Measurements from ENCODE around the gene AOPEP.

AOPEP gene

DNA sequence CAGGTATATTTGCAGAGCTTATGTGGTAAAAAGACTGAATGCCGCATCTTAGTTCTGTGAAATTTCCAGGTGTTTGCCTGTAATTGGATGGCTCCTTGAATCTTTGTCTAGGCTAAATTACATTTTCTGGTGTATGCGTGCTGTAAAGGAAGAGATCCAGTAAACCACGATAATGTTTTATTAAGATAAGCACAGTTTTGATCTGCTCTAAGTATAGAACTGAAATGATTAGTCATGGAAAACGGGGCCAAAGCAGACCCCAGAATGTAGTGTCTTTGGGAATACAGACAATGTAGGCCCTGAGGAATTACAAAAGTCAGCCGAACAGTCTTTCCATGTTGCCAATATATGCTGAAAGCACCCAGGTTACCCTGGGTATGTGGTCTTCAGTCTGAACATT lies 333.7 kb downstream of the AOPEP start:
- no peaks in the 10 kb centered on the region for H3K36me3 ChIP-seq (ENCODE audit: insufficient read depth, low read length)
- peak overlapping the region; percentile 2 for H3K4me3 ChIP-seq (ENCODE audit: low read length, poor library complexity, severe bottlenecking)
- H3K4me2 ChIP-seq (ENCODE audit: low read depth, low read length, poor library complexity, severe bottlenecking): peak overlapping the region; percentile 81
- peak overlapping the region; percentile 84 for H3K9ac ChIP-seq (ENCODE audit: low read depth, low read length, poor library complexity, severe bottlenecking)
- H2AFZ ChIP-seq (ENCODE audit: low read length): no peak overlapping the region
- H3F3A ChIP-seq (ENCODE audit: low read depth): peaks cover 14% of the 10 kb centered on the region; the same call in 1 of the 2 replicates
- H3K79me2 ChIP-seq (ENCODE audit: insufficient read depth, low read length): no peaks in the 10 kb centered on the region
- TF ChIP-seq, protein P1, sequence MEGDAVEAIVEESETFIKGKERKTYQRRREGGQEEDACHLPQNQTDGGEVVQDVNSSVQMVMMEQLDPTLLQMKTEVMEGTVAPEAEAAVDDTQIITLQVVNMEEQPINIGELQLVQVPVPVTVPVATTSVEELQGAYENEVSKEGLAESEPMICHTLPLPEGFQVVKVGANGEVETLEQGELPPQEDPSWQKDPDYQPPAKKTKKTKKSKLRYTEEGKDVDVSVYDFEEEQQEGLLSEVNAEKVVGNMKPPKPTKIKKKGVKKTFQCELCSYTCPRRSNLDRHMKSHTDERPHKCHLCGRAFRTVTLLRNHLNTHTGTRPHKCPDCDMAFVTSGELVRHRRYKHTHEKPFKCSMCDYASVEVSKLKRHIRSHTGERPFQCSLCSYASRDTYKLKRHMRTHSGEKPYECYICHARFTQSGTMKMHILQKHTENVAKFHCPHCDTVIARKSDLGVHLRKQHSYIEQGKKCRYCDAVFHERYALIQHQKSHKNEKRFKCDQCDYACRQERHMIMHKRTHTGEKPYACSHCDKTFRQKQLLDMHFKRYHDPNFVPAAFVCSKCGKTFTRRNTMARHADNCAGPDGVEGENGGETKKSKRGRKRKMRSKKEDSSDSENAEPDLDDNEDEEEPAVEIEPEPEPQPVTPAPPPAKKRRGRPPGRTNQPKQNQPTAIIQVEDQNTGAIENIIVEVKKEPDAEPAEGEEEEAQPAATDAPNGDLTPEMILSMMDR (conservative IDR thresholded peaks at IDR 0.05; ENCODE audit: low read length): no peak
- TF ChIP-seq EZH2phosphoT487 (IDR thresholded peaks at IDR 0.05; ENCODE audit: borderline replicate concordance): no peak
- H3K4me1 ChIP-seq (ENCODE audit: insufficient read depth, low read length, poor library complexity, severe bottlenecking): peaks cover 99% of the 10 kb centered on the region
- H4K20me1 ChIP-seq (ENCODE audit: insufficient read depth, low read length, poor library complexity, severe bottlenecking): no peaks in the 10 kb centered on the region
- H3K27me3 ChIP-seq (ENCODE audit: insufficient read depth, low read length, poor library complexity, severe bottlenecking): no peaks in the 10 kb centered on the region
- no peaks in the 10 kb centered on the region for H3K9me2 ChIP-seq (replicated peaks; ENCODE audit: low read depth, low read length)
- H3K9me3 ChIP-seq (ENCODE audit: insufficient read depth, low read depth, low read length): no peaks in the 10 kb centered on the region

- Histone ChIP-seq H3K27me3 (ENCODE audit: insufficient read depth, low read length, poor library complexity, severe bottlenecking) (no peaks in the 10 kb centered on the region), H3K79me2 (ENCODE audit: insufficient read depth, low read length) (no peaks in the 10 kb centered on the region), H3K9ac (ENCODE audit: low read depth, low read length, poor library complexity, severe bottlenecking) (peak overlapping the region; percentile 84), H4K20me1 (ENCODE audit: insufficient read depth, low read length, poor library complexity, severe bottlenecking) (no peaks in the 10 kb centered on the region), H3K9me3 (ENCODE audit: insufficient read depth, low read depth, low read length) (no peaks in the 10 kb centered on the region), H3K36me3 (ENCODE audit: insufficient read depth, low read length) (no peaks in the 10 kb centered on the region), H3K9me2 (replicated peaks; ENCODE audit: low read depth, low read length) (no peaks in the 10 kb centered on the region), H3K4me3 (ENCODE audit: low read length, poor library complexity, severe bottlenecking) (no peak overlapping the region), H2AFZ (ENCODE audit: low read length) (no peak overlapping the region), H3K4me1 (ENCODE audit: insufficient read depth, low read length, poor library complexity, severe bottlenecking) (peaks cover 99% of the 10 kb centered on the region), H3K4me2 (ENCODE audit: low read depth, low read length, poor library complexity, severe bottlenecking) (peak overlapping the region; percentile 81), H3F3A (ENCODE audit: low read depth) (peaks cover 14% of the 10 kb centered on the region; the same call in 1 of the 2 replicates)
- TF ChIP-seq, protein P1 (conservative IDR thresholded peaks at IDR 0.05; ENCODE audit: low read length): no peak
- TF ChIP-seq EZH2phosphoT487 (IDR thresholded peaks at IDR 0.05; ENCODE audit: borderline replicate concordance): no peak
Measured at GRCh38 chr9:95060916-95061315, 334.4 kb downstream of the AOPEP start.

GRCh38 chr9:95061916-95062595 lies 335.6 kb downstream of the AOPEP start:
- H3K79me2 ChIP-seq (ENCODE audit: insufficient read depth, low read length): no peaks in the 10 kb centered on the region
- no peaks in the 10 kb centered on the region for H3K9me2 ChIP-seq (replicated peaks; ENCODE audit: low read depth, low read length)
- H3K9me3 ChIP-seq (ENCODE audit: insufficient read depth, low read depth, low read length): no peaks in the 10 kb centered on the region
- peak overlapping the region; percentile 84 for H3K9ac ChIP-seq (ENCODE audit: low read depth, low read length, poor library complexity, severe bottlenecking)
- peak overlapping the region; percentile 81 for H3K4me2 ChIP-seq (ENCODE audit: low read depth, low read length, poor library complexity, severe bottlenecking)
- H3K4me1 ChIP-seq (ENCODE audit: insufficient read depth, low read length, poor library complexity, severe bottlenecking): peaks cover 99% of the 10 kb centered on the region
- H2AFZ ChIP-seq (ENCODE audit: low read length): no peak overlapping the region
- TF ChIP-seq EZH2phosphoT487 (IDR thresholded peaks at IDR 0.05; ENCODE audit: borderline replicate concordance): no peak
- TF ChIP-seq, protein P1 (conservative IDR thresholded peaks at IDR 0.05; ENCODE audit: low read length): 0 out of 2 replicates have a peak, but pooled peaks have one; percentile 10
- no peaks in the 10 kb centered on the region for H3K36me3 ChIP-seq (ENCODE audit: insufficient read depth, low read length)
- H3K27me3 ChIP-seq (ENCODE audit: insufficient read depth, low read length, poor library complexity, severe bottlenecking): no peaks in the 10 kb centered on the region
- H4K20me1 ChIP-seq (ENCODE audit: insufficient read depth, low read length, poor library complexity, severe bottlenecking): no peaks in the 10 kb centered on the region
- peak overlapping the region; percentile 61 for H3K4me3 ChIP-seq (ENCODE audit: low read length, poor library complexity, severe bottlenecking)
- peaks cover 14% of the 10 kb centered on the region; the same call in 1 of the 2 replicates for H3F3A ChIP-seq (ENCODE audit: low read depth)
